GM12873 (cell line): ENCODE measurements around the gene ALOX12.

Experiments used
- TF ChIP-seq, protein P1 (sequence below): IDR thresholded peaks from 2 replicates; pipeline ENCODE4 v1.5.1; 2012; ENCODE audit warnings: low read depth, mild to moderate bottlenecking, moderate library complexity, low read length, control low read depth; ENCODE audit not compliant: insufficient read depth; ENCODE audit errors: missing control alignments

The ALOX12 gene

DNA sequence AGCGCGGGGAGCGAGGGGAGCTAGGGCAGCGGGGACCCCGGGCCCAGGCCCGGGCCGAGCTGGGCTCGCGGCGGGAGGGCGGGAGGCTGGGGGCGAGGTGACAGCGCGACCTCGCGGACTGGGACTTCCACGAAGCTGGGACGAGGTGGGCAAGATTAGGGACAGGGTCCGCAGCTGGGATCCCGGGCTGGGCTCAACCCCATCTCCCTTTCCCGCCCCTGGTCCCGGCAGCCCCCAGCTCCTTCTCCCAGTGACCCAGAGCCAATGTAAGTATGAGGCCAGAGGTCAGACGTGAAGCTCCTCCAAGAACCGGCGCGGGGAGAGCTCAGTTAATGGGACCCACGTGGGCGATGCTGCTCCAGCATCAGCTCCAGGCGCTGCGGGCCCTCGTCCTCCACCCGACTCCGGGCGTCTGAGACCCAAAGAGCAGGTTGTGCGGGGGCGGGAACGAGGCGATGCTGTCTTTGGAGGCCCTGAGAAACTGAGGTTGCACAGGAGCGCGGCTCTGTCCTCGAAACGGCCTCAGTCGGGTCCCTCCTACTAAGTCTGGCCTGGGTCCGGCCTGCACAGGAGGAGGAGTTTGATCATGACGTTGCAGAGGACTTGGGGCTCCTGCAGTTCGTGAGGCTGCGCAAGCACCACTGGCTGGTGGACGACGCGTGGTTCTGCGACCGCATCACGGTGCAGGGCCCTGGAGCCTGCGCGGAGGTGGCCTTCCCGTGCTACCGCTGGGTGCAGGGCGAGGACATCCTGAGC lies 585 bp downstream of the ALOX12 start:
- TF ChIP-seq, protein P1, sequence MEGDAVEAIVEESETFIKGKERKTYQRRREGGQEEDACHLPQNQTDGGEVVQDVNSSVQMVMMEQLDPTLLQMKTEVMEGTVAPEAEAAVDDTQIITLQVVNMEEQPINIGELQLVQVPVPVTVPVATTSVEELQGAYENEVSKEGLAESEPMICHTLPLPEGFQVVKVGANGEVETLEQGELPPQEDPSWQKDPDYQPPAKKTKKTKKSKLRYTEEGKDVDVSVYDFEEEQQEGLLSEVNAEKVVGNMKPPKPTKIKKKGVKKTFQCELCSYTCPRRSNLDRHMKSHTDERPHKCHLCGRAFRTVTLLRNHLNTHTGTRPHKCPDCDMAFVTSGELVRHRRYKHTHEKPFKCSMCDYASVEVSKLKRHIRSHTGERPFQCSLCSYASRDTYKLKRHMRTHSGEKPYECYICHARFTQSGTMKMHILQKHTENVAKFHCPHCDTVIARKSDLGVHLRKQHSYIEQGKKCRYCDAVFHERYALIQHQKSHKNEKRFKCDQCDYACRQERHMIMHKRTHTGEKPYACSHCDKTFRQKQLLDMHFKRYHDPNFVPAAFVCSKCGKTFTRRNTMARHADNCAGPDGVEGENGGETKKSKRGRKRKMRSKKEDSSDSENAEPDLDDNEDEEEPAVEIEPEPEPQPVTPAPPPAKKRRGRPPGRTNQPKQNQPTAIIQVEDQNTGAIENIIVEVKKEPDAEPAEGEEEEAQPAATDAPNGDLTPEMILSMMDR: no peak

DNA sequence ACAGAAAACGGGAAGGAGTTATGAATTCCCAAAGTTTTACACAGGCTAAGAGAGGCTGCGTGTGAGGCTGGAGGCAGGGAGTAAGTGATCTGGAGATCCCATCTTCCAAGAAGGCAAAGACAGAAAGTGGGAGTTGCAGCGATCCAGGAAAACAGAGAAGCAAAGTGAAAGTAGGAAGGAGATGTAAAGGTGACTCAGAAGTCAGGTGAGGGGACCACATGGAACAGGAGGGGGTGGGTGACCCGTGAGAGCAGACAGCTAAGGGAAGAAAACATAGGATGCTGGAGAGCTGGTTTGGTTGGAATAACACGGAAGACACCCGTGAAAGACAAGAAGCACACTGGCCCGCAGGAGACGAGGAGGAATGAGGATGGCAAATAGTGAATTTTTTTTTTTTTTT lies 1.3 kb downstream of the ALOX12 start:
- TF ChIP-seq, protein P1: no peak

DNA sequence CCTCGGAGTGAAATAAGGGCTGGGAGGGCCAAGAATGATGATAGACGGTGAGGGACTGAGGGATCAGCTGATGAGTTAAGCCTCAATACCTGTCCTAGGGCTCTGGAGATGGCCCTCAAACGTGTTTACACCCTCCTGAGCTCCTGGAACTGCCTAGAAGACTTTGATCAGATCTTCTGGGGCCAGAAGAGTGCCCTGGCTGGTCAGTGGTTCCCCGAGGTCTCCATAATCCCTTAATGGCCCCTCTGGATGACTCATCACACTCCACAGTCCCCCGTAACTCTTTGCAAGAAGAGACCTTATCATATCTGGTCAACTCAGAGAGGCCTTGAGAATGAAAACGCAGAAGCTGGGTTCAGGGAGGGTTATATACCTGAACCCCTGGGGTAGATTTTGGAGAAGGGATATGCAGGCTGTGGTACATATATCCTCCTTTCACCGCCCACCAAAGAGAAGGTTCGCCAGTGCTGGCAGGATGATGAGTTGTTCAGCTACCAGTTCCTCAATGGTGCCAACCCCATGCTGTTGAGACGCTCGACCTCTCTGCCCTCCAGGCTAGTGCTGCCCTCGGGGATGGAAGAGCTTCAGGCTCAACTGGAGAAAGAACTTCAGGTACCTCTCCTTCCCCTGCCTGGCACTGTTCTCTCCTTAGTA lies 3.1 kb downstream of the ALOX12 start:
- TF ChIP-seq, protein P1: no peak

DNA sequence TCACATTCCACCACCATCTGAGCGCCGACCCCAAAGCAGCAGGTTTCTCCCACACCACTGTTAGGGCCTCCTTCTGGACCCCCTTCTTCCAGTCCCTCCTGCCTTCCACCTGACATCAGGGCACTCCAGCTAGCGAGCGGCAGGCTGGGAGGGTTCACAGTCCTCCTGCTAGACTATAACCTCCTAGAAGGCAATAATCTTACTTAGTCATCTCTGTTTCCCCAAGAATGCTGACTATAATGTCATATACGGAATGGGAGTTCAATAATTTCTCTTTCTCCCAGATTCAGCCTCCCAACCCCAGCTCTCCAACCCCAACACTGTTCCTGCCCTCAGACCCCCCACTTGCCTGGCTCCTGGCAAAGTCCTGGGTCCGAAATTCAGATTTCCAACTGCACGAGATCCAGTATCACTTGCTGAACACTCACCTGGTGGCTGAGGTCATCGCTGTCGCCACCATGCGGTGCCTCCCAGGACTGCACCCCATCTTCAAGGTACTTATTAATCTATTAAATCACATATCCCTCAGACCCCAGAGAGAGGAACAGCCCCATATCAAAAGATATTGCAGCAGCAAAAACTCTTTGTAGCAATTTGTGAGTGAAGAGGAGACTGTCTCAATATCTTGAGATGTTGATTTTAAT lies 5.6 kb downstream of the ALOX12 start:
- TF ChIP-seq, protein P1: peak; percentile 72

DNA sequence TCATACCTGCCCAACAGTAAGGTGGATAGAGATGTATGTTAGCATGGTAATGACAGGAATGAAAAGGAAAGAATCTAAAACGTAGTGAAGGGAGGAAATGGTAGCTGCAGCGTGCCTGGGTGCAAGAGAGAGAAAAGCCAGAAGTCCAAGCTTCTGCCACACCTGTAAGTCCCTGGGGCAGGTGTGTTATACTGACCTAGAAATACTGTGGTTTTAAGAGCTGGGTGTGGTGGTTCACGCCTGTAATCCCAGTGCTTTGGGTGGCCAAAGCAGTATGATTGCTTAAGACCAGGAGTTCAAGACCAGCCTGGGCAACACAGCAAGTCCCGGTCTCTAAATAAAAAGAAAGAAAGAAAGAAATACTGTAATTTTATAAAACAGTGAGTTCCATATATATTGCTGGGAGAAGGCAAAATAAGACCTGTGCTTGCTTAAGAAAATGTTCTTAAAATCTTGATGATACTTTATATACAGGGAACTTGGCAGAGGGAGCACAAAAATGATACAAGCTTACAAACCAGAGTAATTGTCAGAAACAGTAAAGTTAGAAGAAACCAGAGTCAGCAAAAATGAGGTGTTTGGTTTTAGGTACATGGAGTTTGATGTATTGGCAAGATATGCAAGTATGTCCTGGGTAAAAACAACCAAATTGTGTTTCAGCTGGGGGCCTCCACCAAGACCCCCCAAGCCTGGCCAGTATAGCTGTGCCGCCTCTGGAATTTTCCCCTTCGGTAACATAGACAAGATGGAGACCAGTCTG lies 6.6 kb downstream of the ALOX12 start:
- TF ChIP-seq, protein P1: no peak

DNA sequence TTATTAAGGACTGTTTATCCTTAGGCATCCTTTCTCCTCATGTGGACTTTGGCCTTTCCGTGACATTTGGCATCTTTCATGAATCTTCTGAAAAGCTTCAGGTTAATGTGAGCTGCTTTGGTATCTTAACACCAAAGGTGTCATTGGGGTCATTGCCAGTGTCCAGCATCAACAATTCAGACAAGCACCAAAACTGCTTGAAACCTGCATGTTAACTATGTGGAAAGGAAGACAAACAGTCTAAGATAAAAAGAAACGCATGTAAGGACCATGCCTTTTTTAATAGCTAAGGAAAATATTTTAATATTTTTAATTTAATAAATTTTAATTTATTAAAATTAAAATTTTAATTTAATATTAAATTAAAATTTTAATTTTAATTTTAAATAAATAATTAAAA lies 7.9 kb downstream of the ALOX12 start:
- TF ChIP-seq, protein P1: no peak
